D721Med (cell line): ENCODE results near the gene DGKZ.
"Not testable (repeated sequence)": the region's sequence is repeated elsewhere in the genome, so short reads cannot be mapped to it uniquely, and the experiment has no call there.

Source experiments
- DNase-seq: peaks from one replicate; pipeline ENCODE4 v3.0.0; 2011; ENCODE audit warnings: low spot score; ENCODE audit not compliant: insufficient read length
- FAIRE-seq: peaks from 2 replicates; lab custom pipeline; 2011; peaks lifted over from hg19 to GRCh38; lab: Jason Lieb, UNC
- CTCF ChIP-seq: IDR thresholded peaks from 2 replicates; pipeline ENCODE4 v1.5.1; 2012; ENCODE audit warnings: mild to moderate bottlenecking, control low read depth; ENCODE audit not compliant: insufficient read depth; ENCODE audit errors: missing control alignments

Gene DGKZ

GRCh38 chr11:46346886-46347636, at the start of gene DGKZ:
Gene DGKZ (plus strand): TSS chr11:46347463. CDS start chr11:46347660, 197 bp downstream.
- FAIRE-seq: no peak
- peak; percentile 76 for DNase-seq
- peak; percentile 64 for TF ChIP-seq CTCF

GRCh38 chr11:46298699-46299433, 48.4 kb upstream of the DGKZ start:
- FAIRE-seq (no peak), DNase-seq (no peak)
- TF ChIP-seq CTCF: no peak

GRCh38 chr11:46299451-46299961, 47.8 kb upstream of the DGKZ start:
- TF ChIP-seq CTCF: no peak
- DNase-seq (no peak), FAIRE-seq (no peak)

GRCh38 chr11:46300270-46300669, 47.0 kb upstream of the DGKZ start:
- no peak for TF ChIP-seq CTCF
- FAIRE-seq (no peak), DNase-seq (no peak)

GRCh38 chr11:46302866-46303265, 44.4 kb upstream of the DGKZ start:
- no peak for DNase-seq
- TF ChIP-seq CTCF: no peak
- no peak for FAIRE-seq

- not testable (repeated sequence) for FAIRE-seq, DNase-seq
Measured at GRCh38 chr11:46304036-46304435, 43.2 kb upstream of the DGKZ start.

- no peak for TF ChIP-seq CTCF
- FAIRE-seq (no peak), DNase-seq (no peak)
Measured at GRCh38 chr11:46304605-46305179, 42.6 kb upstream of the DGKZ start.
